PC-9 (cell line): ENCODE data around the gene ACTG1. TPM values are rescaled to one million over a fixed set of nuclear protein-coding genes. Genes with fewer than 3 reads are reported as not detected.

Experiments
- BruUV-seq: library from RNA; stranded (reverse); fragments of 400-500 nt; replicated peaks from 2 replicates; lab custom pipeline; 2021; lab: Mats Ljungman, UMichigan
- CTCF ChIA-PET: fragments of 300-600 bp; sonication (Branson Sonifier 250); formaldehyde crosslinking; loops from one replicate; lab custom pipeline; 2022; ENCODE audit warnings: antibody characterized with exemption; lab: Charles Lee
- POLR2A ChIA-PET: fragments of 300-600 bp; sonication (Branson Sonifier 250); formaldehyde crosslinking; loops from one replicate; lab custom pipeline; 2022; ENCODE audit warnings: antibody characterized with exemption; ENCODE audit not compliant: unreplicated experiment; lab: Charles Lee
- DNase-seq, 2 experiments: peaks; one replicate each; pipeline versions ENCODE4 v3.0.0 to v3.0.0-alpha.2; 2015 to 2022; ENCODE audit warnings: mixed read lengths in 1 of 2
- H2AFZ ChIP-seq: fragments of 200-600 bp; sonication (generic); 2 replicates; pipeline ENCODE4 v1.8.1; 2017; ENCODE audit warnings: antibody characterized with exemption
- H3F3A ChIP-seq: fragments of 200-600 bp; sonication (generic); 2 replicates; pipeline ENCODE4 v1.8.1; 2017; ENCODE audit warnings: antibody characterized with exemption, mild to moderate bottlenecking, low read depth; ENCODE audit not compliant: insufficient read depth
- H3K27ac ChIP-seq: fragments of 200-600 bp; sonication (generic); 2 replicates; pipeline ENCODE4 v1.6.1; 2016; ENCODE audit warnings: mixed run types
- H3K27me3 ChIP-seq: fragments of 200-600 bp; sonication (generic); 2 replicates; pipeline ENCODE4 v1.6.1; 2016; ENCODE audit warnings: low read depth, mixed run types; ENCODE audit not compliant: insufficient read depth
- H3K36me3 ChIP-seq: fragments of 200-600 bp; sonication (generic); 2 replicates; pipeline ENCODE4 v1.6.1; 2016; ENCODE audit warnings: low read depth, mixed run types
- H3K4me1 ChIP-seq: fragments of 200-600 bp; sonication (generic); replicated peaks from 2 replicates; pipeline ENCODE4 v1.6.1; 2016; ENCODE audit warnings: mixed run types; ENCODE audit not compliant: insufficient read depth
- H3K4me2 ChIP-seq: fragments of 200-600 bp; sonication (generic); 2 replicates; pipeline ENCODE4 v1.6.1; 2017; ENCODE audit warnings: mixed run types
- H3K4me3 ChIP-seq: fragments of 200-600 bp; sonication (generic); 2 replicates; pipeline ENCODE4 v1.6.1; 2016; ENCODE audit warnings: mixed run types
- H3K79me2 ChIP-seq: fragments of 200-600 bp; sonication (generic); 2 replicates; pipeline ENCODE4 v1.6.1; 2017; ENCODE audit warnings: low read depth, mixed run types
- H3K9me2 ChIP-seq: fragments of 200-600 bp; sonication (generic); 2 replicates; pipeline ENCODE4 v1.8.1; 2017; ENCODE audit warnings: mild to moderate bottlenecking; ENCODE audit not compliant: insufficient read depth
- H3K9me3 ChIP-seq: fragments of 200-600 bp; sonication (generic); 2 replicates; pipeline ENCODE4 v1.8.1; 2016; ENCODE audit warnings: low read depth; ENCODE audit not compliant: insufficient read depth
- H4K20me1 ChIP-seq: fragments of 200-600 bp; sonication (generic); 2 replicates; pipeline ENCODE4 v1.8.1; 2017; ENCODE audit not compliant: insufficient read depth
- CTCF ChIP-seq: fragments of 200-600 bp; sonication (generic); conservative IDR thresholded peaks from 2 replicates; pipeline ENCODE4 v1.6.1; 2017; ENCODE audit warnings: mixed run types, antibody characterized with exemption, mild to moderate bottlenecking, moderate library complexity
- EZH2 ChIP-seq: fragments of 200-600 bp; sonication (generic); IDR thresholded peaks from 2 replicates; pipeline ENCODE4 v1.8.0; 2017; ENCODE audit warnings: antibody characterized with exemption, low read depth
- intact Hi-C: fragments of 100-400 bp; cut with micrococcal nuclease; formaldehyde crosslinking; loops from one replicate; pipeline ENCODE4 v1.10.0; 2022; ENCODE audit not compliant: unreplicated experiment
- total RNA-seq: library from RNA; stranded (reverse); gene quantifications from 2 replicates; pipeline ENCODE4 v1.2.3, GENCODE V29; 2021

The ACTG1 gene
- total RNA-seq, 1 experiment from 2014 or later = 3,629 TPM

DNA sequence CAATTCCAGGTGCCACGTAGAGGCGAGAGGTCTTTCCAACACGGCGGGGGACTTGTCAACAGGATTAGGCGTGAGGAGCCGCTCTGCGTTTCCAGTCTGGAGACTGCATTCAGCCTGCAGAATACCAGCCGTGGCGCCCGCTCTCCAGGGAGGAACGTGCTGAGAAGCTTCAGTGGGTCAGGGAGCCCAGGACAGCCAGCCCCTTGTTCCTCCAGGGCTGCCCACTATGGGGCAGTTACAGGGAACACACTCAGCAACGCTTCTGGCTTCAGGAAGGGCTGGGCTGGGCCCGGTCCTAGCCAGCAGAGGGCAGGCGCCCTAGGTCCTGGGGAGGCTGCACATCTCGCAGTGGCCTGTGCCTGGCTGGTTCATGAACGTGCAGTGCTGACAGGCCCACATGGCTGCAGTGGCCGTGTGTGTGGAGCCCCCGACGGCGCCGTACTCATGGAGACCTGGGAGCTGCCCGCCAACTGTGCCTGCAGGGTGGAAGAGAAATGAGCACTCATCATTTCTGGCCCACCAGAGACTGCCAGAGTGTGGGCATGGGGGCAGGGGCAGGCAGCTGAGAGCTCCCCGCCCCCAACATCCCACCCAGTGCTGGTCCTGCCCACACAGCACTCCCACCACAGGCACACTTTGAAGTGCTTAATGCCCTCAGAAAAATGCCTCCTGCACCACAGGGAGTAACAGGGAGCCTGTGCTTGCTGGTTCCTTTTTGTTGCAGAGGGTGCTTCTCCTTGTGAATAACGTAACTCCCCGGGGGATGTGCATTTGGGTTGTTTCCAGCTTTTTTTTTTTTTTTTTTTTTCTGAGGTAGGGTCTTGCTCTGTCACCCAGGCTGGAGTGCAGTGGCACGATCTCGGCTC lies 46.6 kb upstream of the ACTG1 start:
- no peak for DNase-seq
- H3F3A ChIP-seq = peaks cover 33% of the 10 kb centered on the region
- no peak for TF ChIP-seq CTCF
- TF ChIP-seq EZH2 = no peak
- H2AFZ ChIP-seq = no peak overlapping the region
- peaks cover 5% of the 10 kb centered on the region; the same call in 1 of the 2 replicates for H3K4me1 ChIP-seq
- BruUV-seq = no TSS peak
- peaks cover 4% of the 10 kb centered on the region; the same call in 1 of the 2 replicates for H3K36me3 ChIP-seq
- H3K9me2 ChIP-seq = no peaks in the 10 kb centered on the region
- ChIA-PET CTCF (no interaction called here), POLR2A (no interaction called here)
- no peaks in the 10 kb centered on the region for H3K9me3 ChIP-seq
- no peaks in the 10 kb centered on the region for H3K79me2 ChIP-seq
- intact Hi-C loops = no loop called here
- no peak overlapping the region for H3K4me2 ChIP-seq
- H3K4me3 ChIP-seq = no peak overlapping the region
- no peak overlapping the region for H3K27ac ChIP-seq
- 0 out of 2 replicates have a peak, but pooled peaks cover 5% of the 10 kb centered on the region for H4K20me1 ChIP-seq
- no peaks in the 10 kb centered on the region for H3K27me3 ChIP-seq

GRCh38 chr17:81558115-81558468 lies 45.5 kb upstream of the ACTG1 start:
- Histone ChIP-seq H3K4me2 (no peak overlapping the region), H3K4me3 (no peak overlapping the region), H3K4me1 (peaks cover 10% of the 10 kb centered on the region), H3K36me3 (no peaks in the 10 kb centered on the region), H3K27ac (no peak overlapping the region), H3K9me2 (no peaks in the 10 kb centered on the region), H4K20me1 (0 out of 2 replicates have a peak, but pooled peaks cover 5% of the 10 kb centered on the region), H3F3A (peaks cover 40% of the 10 kb centered on the region), H3K9me3 (no peaks in the 10 kb centered on the region), H3K79me2 (no peaks in the 10 kb centered on the region), H3K27me3 (no peaks in the 10 kb centered on the region), H2AFZ (no peak overlapping the region)
- TF ChIP-seq CTCF (no peak), EZH2 (no peak)
- CTCF ChIA-PET = no interaction called here
- POLR2A ChIA-PET = no interaction called here
- no peak for DNase-seq
- no TSS peak for BruUV-seq
- intact Hi-C loops = no loop called here

- H3K9me2 ChIP-seq = no peaks in the 10 kb centered on the region
- TF ChIP-seq CTCF (no peak), EZH2 (no peak)
- H3F3A ChIP-seq = peaks cover 40% of the 10 kb centered on the region
- H3K27ac ChIP-seq = no peak overlapping the region
- ChIA-PET POLR2A (no interaction called here), CTCF (no interaction called here)
- no peak for DNase-seq
- H3K9me3 ChIP-seq = no peaks in the 10 kb centered on the region
- peaks cover 10% of the 10 kb centered on the region for H3K4me1 ChIP-seq
- no TSS peak for BruUV-seq
- H3K27me3 ChIP-seq = no peaks in the 10 kb centered on the region
- no peaks in the 10 kb centered on the region for H3K36me3 ChIP-seq
- H3K4me3 ChIP-seq = no peak overlapping the region
- H3K4me2 ChIP-seq = no peak overlapping the region
- intact Hi-C loops = no loop called here
- H2AFZ ChIP-seq = no peak overlapping the region
- 0 out of 2 replicates have a peak, but pooled peaks cover 5% of the 10 kb centered on the region for H4K20me1 ChIP-seq
- H3K79me2 ChIP-seq = no peaks in the 10 kb centered on the region
Measured at GRCh38 chr17:81557276-81558114, 44.9 kb upstream of the ACTG1 start.
